MM.1S (cell line): ENCODE results near the gene CACNG5.

Source experiments
- DNase-seq: peaks from one replicate; pipeline ENCODE4 v3.0.0-alpha.2; 2015
- H2AFZ ChIP-seq: fragments of 300-600 bp; sonication (generic); 2 replicates; pipeline ENCODE4 v1.6.0; 2016; ENCODE audit warnings: antibody characterized with exemption, low read length
- H3F3A ChIP-seq: fragments of 300-600 bp; sonication (generic); 2 replicates; pipeline ENCODE4 v1.6.1; 2016; ENCODE audit warnings: mild to moderate bottlenecking, antibody characterized with exemption, low read length, moderate library complexity, mixed read lengths; ENCODE audit not compliant: insufficient read depth
- H3K27ac ChIP-seq: fragments of 300-600 bp; sonication (generic); 2 replicates; pipeline ENCODE4 v1.5.1; 2016; ENCODE audit warnings: mild to moderate bottlenecking, low read length
- H3K27me3 ChIP-seq: fragments of 300-600 bp; sonication (generic); replicated peaks from 2 replicates; pipeline ENCODE4 v1.6.0; 2016; ENCODE audit warnings: low read length; ENCODE audit not compliant: insufficient read depth
- H3K36me3 ChIP-seq: fragments of 300-600 bp; sonication (generic); replicated peaks from 2 replicates; pipeline ENCODE4 v1.6.1; 2016; ENCODE audit warnings: mild to moderate bottlenecking, low read length, mixed read lengths; ENCODE audit not compliant: insufficient read depth
- H3K4me1 ChIP-seq: fragments of 300-600 bp; sonication (generic); 2 replicates; pipeline ENCODE4 v1.6.1; 2016; ENCODE audit warnings: low read length, mixed read lengths
- H3K4me2 ChIP-seq: fragments of 300-600 bp; sonication (generic); 2 replicates; pipeline ENCODE4 v1.6.0; 2016; ENCODE audit warnings: low read depth, low read length
- H3K4me3 ChIP-seq: fragments of 300-600 bp; sonication (generic); 2 replicates; pipeline ENCODE4 v1.5.1; 2016; ENCODE audit warnings: low read length, mixed read lengths
- H3K79me2 ChIP-seq: fragments of 300-600 bp; sonication (generic); 2 replicates; pipeline ENCODE4 v1.6.1; 2016; ENCODE audit warnings: mixed run types, low read length, mixed read lengths
- H3K9ac ChIP-seq: fragments of 300-600 bp; sonication (generic); 2 replicates; pipeline ENCODE4 v1.6.1; 2016; ENCODE audit warnings: low read length, mixed read lengths
- H3K9me2 ChIP-seq: fragments of 300-600 bp; sonication (generic); replicated peaks from 2 replicates; pipeline ENCODE4 v1.6.1; 2016; ENCODE audit warnings: mild to moderate bottlenecking, low read length, mixed read lengths; ENCODE audit not compliant: insufficient read depth
- H3K9me3 ChIP-seq: fragments of 300-600 bp; sonication (generic); replicated peaks from 2 replicates; pipeline ENCODE4 v1.6.1; 2016; ENCODE audit warnings: mild to moderate bottlenecking, low read length, mixed read lengths; ENCODE audit not compliant: insufficient read depth
- H4K20me1 ChIP-seq: fragments of 300-600 bp; sonication (generic); 2 replicates; pipeline ENCODE4 v1.6.1; 2016; ENCODE audit warnings: mild to moderate bottlenecking, low read length, moderate library complexity, mixed read lengths; ENCODE audit not compliant: insufficient read depth
- EZH2 ChIP-seq: fragments of 300-600 bp; sonication (generic); optimal IDR thresholded peaks from 2 replicates; pipeline ENCODE3; 2017; ENCODE audit warnings: low read depth, mild to moderate bottlenecking, antibody characterized with exemption, low read length, mixed read lengths
- EZH2phosphoT487 ChIP-seq: fragments of 300-600 bp; sonication (generic); IDR thresholded peaks from 2 replicates; pipeline ENCODE4 v1.6.1; 2018; ENCODE audit warnings: antibody characterized with exemption, low read length
- TF ChIP-seq, protein P1 (sequence below): fragments of 300-600 bp; sonication (generic); IDR thresholded peaks from 2 replicates; pipeline ENCODE4 v1.5.1; 2016; ENCODE audit warnings: antibody characterized with exemption, low read length, mixed read lengths

CACNG5 gene

GRCh38 chr17:66904760-66905624, 70.1 kb downstream of the CACNG5 start:
- Histone ChIP-seq H3K27ac (no peak overlapping the region), H3K4me3 (no peak overlapping the region), H3K79me2 (no peaks in the 10 kb centered on the region), H3K9me2 (no peaks in the 10 kb centered on the region), H3K9ac (no peak overlapping the region), H3F3A (no peaks in the 10 kb centered on the region), H2AFZ (no peak overlapping the region), H3K36me3 (no peaks in the 10 kb centered on the region), H4K20me1 (no peaks in the 10 kb centered on the region), H3K4me1 (no peaks in the 10 kb centered on the region), H3K27me3 (no peaks in the 10 kb centered on the region), H3K4me2 (no peak overlapping the region), H3K9me3 (no peaks in the 10 kb centered on the region)
- no peak for DNase-seq
- no peak for TF ChIP-seq EZH2phosphoT487
- TF ChIP-seq, protein P1, sequence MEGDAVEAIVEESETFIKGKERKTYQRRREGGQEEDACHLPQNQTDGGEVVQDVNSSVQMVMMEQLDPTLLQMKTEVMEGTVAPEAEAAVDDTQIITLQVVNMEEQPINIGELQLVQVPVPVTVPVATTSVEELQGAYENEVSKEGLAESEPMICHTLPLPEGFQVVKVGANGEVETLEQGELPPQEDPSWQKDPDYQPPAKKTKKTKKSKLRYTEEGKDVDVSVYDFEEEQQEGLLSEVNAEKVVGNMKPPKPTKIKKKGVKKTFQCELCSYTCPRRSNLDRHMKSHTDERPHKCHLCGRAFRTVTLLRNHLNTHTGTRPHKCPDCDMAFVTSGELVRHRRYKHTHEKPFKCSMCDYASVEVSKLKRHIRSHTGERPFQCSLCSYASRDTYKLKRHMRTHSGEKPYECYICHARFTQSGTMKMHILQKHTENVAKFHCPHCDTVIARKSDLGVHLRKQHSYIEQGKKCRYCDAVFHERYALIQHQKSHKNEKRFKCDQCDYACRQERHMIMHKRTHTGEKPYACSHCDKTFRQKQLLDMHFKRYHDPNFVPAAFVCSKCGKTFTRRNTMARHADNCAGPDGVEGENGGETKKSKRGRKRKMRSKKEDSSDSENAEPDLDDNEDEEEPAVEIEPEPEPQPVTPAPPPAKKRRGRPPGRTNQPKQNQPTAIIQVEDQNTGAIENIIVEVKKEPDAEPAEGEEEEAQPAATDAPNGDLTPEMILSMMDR, result no peak
- TF ChIP-seq EZH2, result no peak

GRCh38 chr17:66906321-66907278, 71.7 kb downstream of the CACNG5 start:
- Histone ChIP-seq H3K4me2 (no peak overlapping the region), H3K27me3 (no peaks in the 10 kb centered on the region), H3K9me3 (no peaks in the 10 kb centered on the region), H3K4me3 (no peak overlapping the region), H3K79me2 (no peaks in the 10 kb centered on the region), H3K36me3 (no peaks in the 10 kb centered on the region), H3K4me1 (no peaks in the 10 kb centered on the region), H2AFZ (peak overlapping the region; percentile 50; the same call in 1 of the 2 replicates), H3F3A (no peaks in the 10 kb centered on the region), H3K9ac (no peak overlapping the region), H4K20me1 (no peaks in the 10 kb centered on the region), H3K27ac (no peak overlapping the region), H3K9me2 (no peaks in the 10 kb centered on the region)
- DNase-seq, result peak; percentile 66
- TF ChIP-seq EZH2, result no peak
- TF ChIP-seq, protein P1, result peak; percentile 88

DNA sequence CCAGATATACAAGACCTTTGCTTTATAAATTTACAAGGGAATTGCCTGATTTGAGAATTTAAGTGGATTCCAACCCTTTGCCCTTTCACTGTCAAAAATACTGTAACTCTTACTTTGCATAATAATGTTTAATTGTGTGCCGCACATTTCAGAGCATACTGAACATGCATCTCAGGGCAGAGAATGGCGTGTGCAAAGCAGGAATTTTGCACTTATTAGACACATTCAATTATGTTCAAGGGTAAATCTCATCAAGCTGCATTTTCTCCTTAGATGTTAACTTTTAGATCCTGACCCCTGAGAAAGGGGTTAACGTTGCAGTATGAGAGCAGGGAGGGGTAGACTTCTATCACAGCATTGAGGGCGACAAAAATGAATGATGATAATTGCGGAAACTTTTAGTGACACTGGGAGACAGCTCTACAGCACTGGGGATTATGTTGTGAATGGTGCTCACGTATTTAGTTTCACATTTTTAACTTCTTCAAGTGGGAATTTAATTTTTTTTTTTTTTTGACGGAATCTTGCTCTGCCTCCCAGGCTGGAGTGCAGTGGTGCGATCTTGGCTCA, 75.0 kb downstream of the CACNG5 start:
- H3K79me2 ChIP-seq, result no peaks in the 10 kb centered on the region
- H3K4me3 ChIP-seq, result no peak overlapping the region
- no peak overlapping the region for H3K9ac ChIP-seq
- TF ChIP-seq, protein P1, result no peak
- TF ChIP-seq EZH2phosphoT487, result no peak
- no peak for TF ChIP-seq EZH2
- H3K9me2 ChIP-seq, result no peaks in the 10 kb centered on the region
- no peak overlapping the region for H2AFZ ChIP-seq
- no peak for DNase-seq
- H3F3A ChIP-seq, result no peaks in the 10 kb centered on the region
- no peaks in the 10 kb centered on the region for H4K20me1 ChIP-seq
- H3K27ac ChIP-seq, result no peak overlapping the region
- no peaks in the 10 kb centered on the region for H3K36me3 ChIP-seq
- H3K9me3 ChIP-seq, result no peaks in the 10 kb centered on the region
- no peaks in the 10 kb centered on the region for H3K27me3 ChIP-seq
- H3K4me2 ChIP-seq, result no peak overlapping the region
- no peaks in the 10 kb centered on the region for H3K4me1 ChIP-seq
